Measurements from ENCODE around the gene RAB11FIP3.

DNA sequence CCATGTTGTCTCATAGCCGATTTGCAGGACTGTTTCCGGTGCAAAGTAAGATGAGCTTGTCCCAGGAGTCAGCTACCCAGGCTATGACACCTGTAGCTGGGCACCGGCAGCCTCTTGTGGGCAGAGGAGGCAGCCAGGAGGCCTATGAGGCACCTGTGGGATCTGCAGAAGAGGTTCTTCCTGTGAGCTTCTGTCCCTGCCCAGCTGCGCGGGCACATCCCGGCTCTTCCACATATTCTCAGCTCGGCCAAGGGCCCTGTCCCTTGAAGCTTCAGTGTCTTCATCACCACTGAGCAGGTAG, 80.7 kb downstream of the RAB11FIP3 start:
- TF ChIP-seq, protein P1, sequence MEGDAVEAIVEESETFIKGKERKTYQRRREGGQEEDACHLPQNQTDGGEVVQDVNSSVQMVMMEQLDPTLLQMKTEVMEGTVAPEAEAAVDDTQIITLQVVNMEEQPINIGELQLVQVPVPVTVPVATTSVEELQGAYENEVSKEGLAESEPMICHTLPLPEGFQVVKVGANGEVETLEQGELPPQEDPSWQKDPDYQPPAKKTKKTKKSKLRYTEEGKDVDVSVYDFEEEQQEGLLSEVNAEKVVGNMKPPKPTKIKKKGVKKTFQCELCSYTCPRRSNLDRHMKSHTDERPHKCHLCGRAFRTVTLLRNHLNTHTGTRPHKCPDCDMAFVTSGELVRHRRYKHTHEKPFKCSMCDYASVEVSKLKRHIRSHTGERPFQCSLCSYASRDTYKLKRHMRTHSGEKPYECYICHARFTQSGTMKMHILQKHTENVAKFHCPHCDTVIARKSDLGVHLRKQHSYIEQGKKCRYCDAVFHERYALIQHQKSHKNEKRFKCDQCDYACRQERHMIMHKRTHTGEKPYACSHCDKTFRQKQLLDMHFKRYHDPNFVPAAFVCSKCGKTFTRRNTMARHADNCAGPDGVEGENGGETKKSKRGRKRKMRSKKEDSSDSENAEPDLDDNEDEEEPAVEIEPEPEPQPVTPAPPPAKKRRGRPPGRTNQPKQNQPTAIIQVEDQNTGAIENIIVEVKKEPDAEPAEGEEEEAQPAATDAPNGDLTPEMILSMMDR (IDR thresholded peaks at IDR 0.05): no peak
- no peak for TF ChIP-seq POLR2A (IDR thresholded peaks at IDR 0.05)

Measured in prostate gland (tissue), 2 donors.